ENCODE data around the gene DENND2A. TPM values are rescaled to one million over a fixed set of nuclear protein-coding genes. Genes with fewer than 3 reads are reported as not detected.
"Not testable (repeated sequence)": the region's sequence is repeated elsewhere in the genome, so short reads cannot be mapped to it uniquely, and the experiment has no call there.

Gene DENND2A
- total RNA-seq, 2 experiments from 2014 or later, result not detected

- no peak for DNase-seq
- ChIA-PET CTCF (interaction anchor here (1.1 kb wide), 1 partner anchor 115 kb away, joined by 4 read pairs; no protein-coding TSS in a partner anchor), POLR2A (no interaction called here)
- H3K4me3 Mint-ChIP-seq, result no peak overlapping the region
- H3K36me3 Mint-ChIP-seq (ENCODE audit: low read depth), result no peaks in the 10 kb centered on the region
- TF ChIP-seq CTCF (IDR thresholded peaks at IDR 0.05), result no peak
- no peaks in the 10 kb centered on the region for H3K4me1 Mint-ChIP-seq (ENCODE audit: low read depth)
- intact Hi-C loops (cut with micrococcal nuclease), result no loop called here
- H3K9me3 Mint-ChIP-seq, result no peaks in the 10 kb centered on the region
- H3K27ac Mint-ChIP-seq, result no peak overlapping the region
- no peak for ATAC-seq
- H3K27me3 Mint-ChIP-seq, result peaks cover 2% of the 10 kb centered on the region
These were observed 102.7 kb downstream of the DENND2A start for GRCh38 chr7:140537750-140538482.

GRCh38 chr7:140534743-140535142 is 105.9 kb downstream of the DENND2A start:
- H3K4me3 Mint-ChIP-seq, result no peak overlapping the region
- intact Hi-C loops (cut with micrococcal nuclease), result no loop called here
- no peaks in the 10 kb centered on the region for H3K9me3 Mint-ChIP-seq
- no peak for DNase-seq
- H3K36me3 Mint-ChIP-seq (ENCODE audit: low read depth), result no peaks in the 10 kb centered on the region
- ChIA-PET CTCF (interaction anchor here (1.0 to 1.1 kb wide), 2 partner anchors 18 to 118 kb away, joined by 3 read pairs; no protein-coding TSS in a partner anchor), POLR2A (interaction anchor here (1.3 kb wide), 1 partner anchor 21 kb away, joined by 3 read pairs; no protein-coding TSS in a partner anchor)
- H3K4me1 Mint-ChIP-seq (ENCODE audit: low read depth), result no peaks in the 10 kb centered on the region
- H3K27ac Mint-ChIP-seq, result no peak overlapping the region
- peaks cover 2% of the 10 kb centered on the region for H3K27me3 Mint-ChIP-seq
- no peak for ATAC-seq
- TF ChIP-seq CTCF (IDR thresholded peaks at IDR 0.05), result no peak

GRCh38 chr7:140533394-140533872 is 107.2 kb downstream of the DENND2A start:
- DNase-seq, result no peak
- H3K27me3 Mint-ChIP-seq, result peaks cover 2% of the 10 kb centered on the region
- H3K36me3 Mint-ChIP-seq (ENCODE audit: low read depth), result no peaks in the 10 kb centered on the region
- no peaks in the 10 kb centered on the region for H3K4me1 Mint-ChIP-seq (ENCODE audit: low read depth)
- POLR2A ChIA-PET, result no interaction called here
- no peak for TF ChIP-seq CTCF (IDR thresholded peaks at IDR 0.05)
- no peaks in the 10 kb centered on the region for H3K9me3 Mint-ChIP-seq
- ATAC-seq, result no peak
- no peak overlapping the region for H3K4me3 Mint-ChIP-seq
- CTCF ChIA-PET, result no interaction called here
- H3K27ac Mint-ChIP-seq, result no peak overlapping the region
- intact Hi-C loops (cut with micrococcal nuclease), result no loop called here

- H3K36me3 Mint-ChIP-seq (ENCODE audit: low read depth); POLR2A ChIA-PET; intact Hi-C loops (cut with micrococcal nuclease); H3K4me1 Mint-ChIP-seq (ENCODE audit: low read depth); H3K27ac Mint-ChIP-seq; CTCF ChIA-PET; H3K9me3 Mint-ChIP-seq; H3K4me3 Mint-ChIP-seq; ATAC-seq; H3K27me3 Mint-ChIP-seq; DNase-seq: not testable (repeated sequence)
These were observed 111.2 kb downstream of the DENND2A start for GRCh38 chr7:140529428-140529827.

- no peak for ATAC-seq
- intact Hi-C loops (cut with micrococcal nuclease), result no loop called here
- no peak for TF ChIP-seq CTCF (IDR thresholded peaks at IDR 0.05)
- H3K27ac Mint-ChIP-seq, result no peak overlapping the region
- CTCF ChIA-PET, result no interaction called here
- no peak for DNase-seq
- H3K36me3 Mint-ChIP-seq (ENCODE audit: low read depth), result no peaks in the 10 kb centered on the region
- H3K4me3 Mint-ChIP-seq, result no peak overlapping the region
- no peaks in the 10 kb centered on the region for H3K9me3 Mint-ChIP-seq
- POLR2A ChIA-PET, result no interaction called here
- H3K27me3 Mint-ChIP-seq, result no peaks in the 10 kb centered on the region
- H3K4me1 Mint-ChIP-seq (ENCODE audit: low read depth), result peaks cover 3% of the 10 kb centered on the region
These were observed 113.6 kb downstream of the DENND2A start for GRCh38 chr7:140526787-140527664.

Data from activated CD8-positive, alpha-beta T cell treated with anti-CD3 and anti-CD28 coated beads for 36 hours (primary cell).